HG02943 (cell line): ENCODE data around the gene E2F3.
A peak's percentile ranks its signal among the peaks of the same experiment; 100 is the strongest.

Experiments used
- ATAC-seq: cut with Tn5 transposase; IDR thresholded peaks from one replicate; pipeline ENCODE4 v1.9.1; 2021; ENCODE audit warnings: mild to moderate bottlenecking, low read depth, moderate library complexity; ENCODE audit not compliant: unreplicated experiment

The E2F3 gene

GRCh38 chr6:20401205-20402091 lies at the start of gene E2F3:
Gene E2F3, plus strand, starts transcription at chr6:20401879. Its CDS starts 354 bp downstream, at chr6:20402233.
- ATAC-seq: peak; percentile 89

- no peak for ATAC-seq
Measured at GRCh38 chr6:20352346-20352745, 49.3 kb upstream of the E2F3 start.

GRCh38 chr6:20353134-20353533 lies 48.5 kb upstream of the E2F3 start:
- no peak for ATAC-seq

GRCh38 chr6:20354366-20354765 lies 47.3 kb upstream of the E2F3 start:
- no peak for ATAC-seq

GRCh38 chr6:20360471-20361119 lies 41.1 kb upstream of the E2F3 start:
- no peak for ATAC-seq

GRCh38 chr6:20362623-20363022 lies 39.1 kb upstream of the E2F3 start:
- ATAC-seq: no peak

GRCh38 chr6:20364327-20364726 lies 37.4 kb upstream of the E2F3 start:
- no peak for ATAC-seq

- peak; percentile 87 for ATAC-seq
Measured at GRCh38 chr6:20365456-20365855, 36.2 kb upstream of the E2F3 start.

- no peak for ATAC-seq
Measured at GRCh38 chr6:20366082-20366830, 35.4 kb upstream of the E2F3 start.

- no peak for ATAC-seq
Measured at GRCh38 chr6:20367743-20368485, 33.8 kb upstream of the E2F3 start.

GRCh38 chr6:20370393-20370792 lies 31.3 kb upstream of the E2F3 start:
- ATAC-seq: no peak

- no peak for ATAC-seq
Measured at GRCh38 chr6:20370801-20371200, 30.9 kb upstream of the E2F3 start.

- no peak for ATAC-seq
Measured at GRCh38 chr6:20375436-20375835, 26.2 kb upstream of the E2F3 start.

- ATAC-seq: no peak
Measured at GRCh38 chr6:20377623-20378265, 23.9 kb upstream of the E2F3 start.

- ATAC-seq: no peak
Measured at GRCh38 chr6:20379231-20379630, 22.4 kb upstream of the E2F3 start.

- ATAC-seq: no peak
Measured at GRCh38 chr6:20386218-20386617, 15.5 kb upstream of the E2F3 start.

- ATAC-seq: no peak
Measured at GRCh38 chr6:20389066-20389465, 12.6 kb upstream of the E2F3 start.

GRCh38 chr6:20393297-20393696 lies 8.4 kb upstream of the E2F3 start:
- ATAC-seq: no peak

- ATAC-seq: no peak
Measured at GRCh38 chr6:20399518-20399917, 2.2 kb upstream of the E2F3 start.
